MCF 10A (cell line): ENCODE measurements around the gene LMO2. TPM values are rescaled to one million over a fixed set of nuclear protein-coding genes. Genes with fewer than 3 reads are reported as not detected.
"Not testable (repeated sequence)": the region's sequence is repeated elsewhere in the genome, so short reads cannot be mapped to it uniquely, and the experiment has no call there.

Source experiments
- BruUV-seq: library from RNA; stranded (reverse); fragments of 400-500 nt; replicated peaks from 2 replicates; lab custom pipeline; 2021; lab: Mats Ljungman, UMichigan
- CTCF ChIA-PET: fragments of 300-600 bp; sonication (Branson Sonifier 250); formaldehyde crosslinking; extraction: SDS; loops from one replicate; lab custom pipeline; 2021; ENCODE audit warnings: antibody characterized with exemption, inconsistent platforms; lab: Yijun Ruan, JAX
- POLR2A ChIA-PET: fragments of 300-600, 350-650 bp; sonication (Branson Sonifier 250); formaldehyde crosslinking; extraction: SDS; loops from one replicate; lab custom pipeline; 2020; ENCODE audit warnings: antibody characterized with exemption, inconsistent platforms; lab: Yijun Ruan, JAX
- DNase-seq: peaks from one replicate; pipeline ENCODE4 v3.0.0-alpha.2; 2018; ENCODE audit not compliant: unreplicated experiment
- H3K27ac Mint-ChIP-seq: one replicate; pipeline ENCODE4 v1.8.0; 2022; ENCODE audit warnings: mild to moderate bottlenecking, low read depth, mixed read lengths; ENCODE audit not compliant: unreplicated experiment
- H3K27me3 Mint-ChIP-seq: one replicate; pipeline ENCODE4 v1.8.0; 2022; ENCODE audit warnings: mixed read lengths; ENCODE audit not compliant: insufficient read depth, unreplicated experiment
- H3K36me3 Mint-ChIP-seq: one replicate; pipeline ENCODE4 v1.8.0; 2022; ENCODE audit warnings: mild to moderate bottlenecking, moderate library complexity, mixed read lengths; ENCODE audit not compliant: insufficient read depth, unreplicated experiment
- H3K4me1 Mint-ChIP-seq: one replicate; pipeline ENCODE4 v1.8.0; 2022; ENCODE audit warnings: mixed read lengths; ENCODE audit not compliant: insufficient read depth, unreplicated experiment
- H3K4me3 Mint-ChIP-seq: one replicate; pipeline ENCODE4 v1.8.0; 2022; ENCODE audit warnings: mild to moderate bottlenecking, moderate library complexity, mixed read lengths; ENCODE audit not compliant: unreplicated experiment
- H3K9me3 Mint-ChIP-seq: one replicate; pipeline ENCODE4 v1.8.0; 2022; ENCODE audit warnings: mixed read lengths; ENCODE audit not compliant: unreplicated experiment
- intact Hi-C: fragments of 100-400 bp; cut with micrococcal nuclease; formaldehyde crosslinking; loops from 2 replicates; pipeline ENCODE4 v1.14.1; 2022
- total RNA-seq: library from RNA; stranded (reverse); gene quantifications from 2 replicates; pipeline ENCODE4 v1.2.3, GENCODE V29; 2022
- TF ChIP-seq, protein P1 (sequence below): fragments of 200-600 bp; IDR thresholded peaks from one replicate; pipeline ENCODE4 v1.8.0; 2022; ENCODE audit warnings: antibody characterized with exemption, mild to moderate bottlenecking; ENCODE audit not compliant: unreplicated experiment

LMO2 gene
- total RNA-seq, 1 experiment from 2014 or later, result 0.89 TPM

DNA sequence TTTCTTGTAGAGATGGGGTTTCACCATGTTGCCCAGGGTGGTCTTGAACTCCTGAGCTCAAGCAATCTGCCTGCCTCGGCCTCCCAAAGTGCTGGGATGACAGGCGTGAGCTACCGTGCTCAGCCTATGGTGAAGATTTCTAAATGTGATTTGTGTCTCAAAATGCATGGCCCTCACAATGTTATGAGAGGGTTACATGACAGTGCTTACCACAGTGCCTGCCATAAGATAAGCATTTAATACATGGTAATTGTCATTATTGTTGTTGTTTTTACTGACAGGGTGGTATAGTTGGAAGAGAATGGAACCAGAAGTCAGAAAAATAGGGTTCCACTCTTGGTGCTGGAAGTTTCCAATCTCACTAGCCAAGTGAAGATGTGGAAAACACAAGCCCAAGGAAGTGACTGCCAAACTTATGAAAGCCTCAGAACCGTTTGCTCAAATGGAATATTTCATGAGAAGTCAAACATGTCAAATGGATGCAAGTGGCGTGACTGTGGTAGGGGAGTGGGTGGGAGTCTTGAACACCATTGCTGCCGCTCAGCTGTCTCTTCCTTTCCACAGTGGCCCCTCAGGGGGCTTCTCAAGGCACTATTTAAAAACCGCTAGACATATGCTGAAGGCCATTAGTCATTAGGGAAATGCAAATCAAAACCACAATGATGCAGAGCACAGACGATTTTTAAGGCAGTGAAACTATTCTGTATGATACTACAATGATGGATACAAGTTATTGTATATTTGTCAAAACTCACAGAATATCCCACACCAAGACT is 29.1 kb upstream of the LMO2 start:
- no peak overlapping the region for H3K27ac Mint-ChIP-seq
- H3K4me3 Mint-ChIP-seq, result no peak overlapping the region
- intact Hi-C loops, result no loop called here
- H3K36me3 Mint-ChIP-seq, result no peaks in the 10 kb centered on the region
- CTCF ChIA-PET, result interaction anchor here (0.6 to 1.6 kb wide), 2 partner anchors 50 to 184 kb away, joined by 3 to 7 read pairs; no protein-coding TSS in a partner anchor
- POLR2A ChIA-PET, result no interaction called here
- no peaks in the 10 kb centered on the region for H3K4me1 Mint-ChIP-seq
- TF ChIP-seq, protein P1, sequence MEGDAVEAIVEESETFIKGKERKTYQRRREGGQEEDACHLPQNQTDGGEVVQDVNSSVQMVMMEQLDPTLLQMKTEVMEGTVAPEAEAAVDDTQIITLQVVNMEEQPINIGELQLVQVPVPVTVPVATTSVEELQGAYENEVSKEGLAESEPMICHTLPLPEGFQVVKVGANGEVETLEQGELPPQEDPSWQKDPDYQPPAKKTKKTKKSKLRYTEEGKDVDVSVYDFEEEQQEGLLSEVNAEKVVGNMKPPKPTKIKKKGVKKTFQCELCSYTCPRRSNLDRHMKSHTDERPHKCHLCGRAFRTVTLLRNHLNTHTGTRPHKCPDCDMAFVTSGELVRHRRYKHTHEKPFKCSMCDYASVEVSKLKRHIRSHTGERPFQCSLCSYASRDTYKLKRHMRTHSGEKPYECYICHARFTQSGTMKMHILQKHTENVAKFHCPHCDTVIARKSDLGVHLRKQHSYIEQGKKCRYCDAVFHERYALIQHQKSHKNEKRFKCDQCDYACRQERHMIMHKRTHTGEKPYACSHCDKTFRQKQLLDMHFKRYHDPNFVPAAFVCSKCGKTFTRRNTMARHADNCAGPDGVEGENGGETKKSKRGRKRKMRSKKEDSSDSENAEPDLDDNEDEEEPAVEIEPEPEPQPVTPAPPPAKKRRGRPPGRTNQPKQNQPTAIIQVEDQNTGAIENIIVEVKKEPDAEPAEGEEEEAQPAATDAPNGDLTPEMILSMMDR, result no peak
- peaks cover 21% of the 10 kb centered on the region for H3K27me3 Mint-ChIP-seq
- BruUV-seq, result no TSS peak
- DNase-seq, result no peak
- H3K9me3 Mint-ChIP-seq, result peaks cover 7% of the 10 kb centered on the region

DNA sequence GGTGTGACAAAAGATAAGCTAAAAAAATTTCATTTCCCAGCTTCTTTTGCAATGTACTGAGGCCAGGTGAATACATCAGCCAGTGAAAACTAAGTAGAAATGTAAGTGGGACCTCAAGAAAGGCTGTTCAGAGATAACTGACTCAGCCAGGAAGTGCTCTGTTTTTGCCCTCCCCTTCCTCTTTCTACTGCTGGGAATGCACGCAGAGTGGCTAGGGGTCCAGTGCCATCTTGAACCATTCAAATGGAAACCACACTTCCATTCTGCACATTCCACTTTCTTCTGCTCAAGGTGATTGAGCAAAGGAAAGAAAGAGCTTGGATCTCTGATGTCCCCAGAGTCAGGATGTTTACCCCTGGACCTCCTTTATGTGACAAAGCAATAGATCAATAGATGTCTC is 27.8 kb upstream of the LMO2 start:
- ChIA-PET CTCF (interaction anchor here (1.6 kb wide), 1 partner anchor 51 kb away, joined by 7 read pairs; no protein-coding TSS in a partner anchor), POLR2A (no interaction called here)
- TF ChIP-seq, protein P1, result no peak
- Mint-ChIP-seq H3K4me1 (no peaks in the 10 kb centered on the region), H3K4me3 (no peak overlapping the region), H3K36me3 (no peaks in the 10 kb centered on the region), H3K27ac (no peak overlapping the region), H3K9me3 (peaks cover 7% of the 10 kb centered on the region), H3K27me3 (peaks cover 29% of the 10 kb centered on the region)
- no peak for DNase-seq
- intact Hi-C loops, result no loop called here
- BruUV-seq, result no TSS peak

DNA sequence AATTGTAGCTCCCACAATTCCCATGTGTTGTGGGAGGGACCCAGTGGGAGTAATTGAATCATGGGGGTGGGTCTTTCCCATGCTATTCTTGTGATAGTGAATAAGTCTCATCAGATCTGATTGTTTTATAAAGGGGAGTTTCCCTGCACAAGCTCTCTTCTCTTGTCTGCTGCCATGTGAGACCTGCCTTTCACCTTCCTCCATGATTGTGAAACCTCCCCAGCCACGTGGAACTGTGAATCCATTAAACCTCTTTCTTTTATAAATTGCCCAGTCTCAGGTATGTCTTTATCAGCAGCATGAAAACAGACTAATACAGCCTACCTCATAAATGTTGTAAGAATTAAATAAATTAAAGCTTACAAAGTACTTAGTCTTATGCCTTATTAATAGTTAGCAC is 25.5 kb upstream of the LMO2 start:
- H3K4me3 Mint-ChIP-seq, intact Hi-C loops, H3K27ac Mint-ChIP-seq, BruUV-seq, DNase-seq, H3K4me1 Mint-ChIP-seq, H3K36me3 Mint-ChIP-seq, H3K9me3 Mint-ChIP-seq: not testable (repeated sequence)
- POLR2A ChIA-PET, result interaction anchor here (1.7 kb wide), 1 partner anchor 82 kb away, joined by 4 read pairs; no protein-coding TSS in a partner anchor
- H3K27me3 Mint-ChIP-seq, result peaks cover 22% of the 10 kb centered on the region
- CTCF ChIA-PET, result interaction anchor here (0.5 to 2.5 kb wide), 6 partner anchors 13 to 82 kb away, joined by 3 to 7 read pairs (median 4); no protein-coding TSS in a partner anchor

DNA sequence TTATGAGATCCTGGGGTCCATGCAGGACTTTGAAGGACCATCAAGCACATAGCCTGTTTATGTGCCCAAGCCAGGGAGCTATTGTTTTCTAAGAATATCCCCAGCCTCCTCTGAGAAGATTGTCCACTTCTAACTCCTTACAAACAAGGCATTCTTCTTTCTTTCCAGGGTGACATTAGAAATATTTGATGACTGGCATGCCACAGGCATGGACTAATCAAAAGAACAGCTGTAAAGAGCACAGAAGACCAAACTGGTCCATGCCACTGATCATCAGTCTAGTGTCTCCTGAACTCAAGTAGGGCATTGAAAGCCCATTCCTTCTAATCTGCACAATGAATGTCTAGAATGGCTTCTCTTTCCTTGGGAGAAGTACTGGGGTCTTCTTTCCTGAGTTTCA is 24.9 kb upstream of the LMO2 start:
- ChIA-PET CTCF (interaction anchor here (0.6 to 2.5 kb wide), 4 partner anchors 13 to 59 kb away, joined by 3 to 7 read pairs (median 6); no protein-coding TSS in a partner anchor), POLR2A (interaction anchor here (1.7 kb wide), 1 partner anchor 81 kb away, joined by 4 read pairs; no protein-coding TSS in a partner anchor)
- no peak for DNase-seq
- no peaks in the 10 kb centered on the region for H3K36me3 Mint-ChIP-seq
- BruUV-seq, result no TSS peak
- H3K4me1 Mint-ChIP-seq, result peaks cover 10% of the 10 kb centered on the region
- no peak overlapping the region for H3K4me3 Mint-ChIP-seq
- intact Hi-C loops, result no loop called here
- H3K27ac Mint-ChIP-seq, result no peak overlapping the region
- peaks cover 15% of the 10 kb centered on the region for H3K27me3 Mint-ChIP-seq
- TF ChIP-seq, protein P1, result no peak
- H3K9me3 Mint-ChIP-seq, result peaks cover 7% of the 10 kb centered on the region
